Lower leg skin (tissue), 3 donors: ENCODE results near the gene CNIH3.

Experiments
- CTCF ChIP-seq, 3 donors: fragments of 450-650 bp; IDR thresholded peaks; one replicate each; pipeline ENCODE4 v1.5.1; 2016; ENCODE audit warnings: antibody characterized with exemption in 3 of 3, mild to moderate bottlenecking in 3 of 3, moderate library complexity in 2 of 3
- POLR2A ChIP-seq, 2 donors: fragments of 450-650 bp; IDR thresholded peaks; one replicate each; pipeline ENCODE4 v1.6.1; 2016 to 2017; ENCODE audit warnings: antibody characterized with exemption in 2 of 2, mild to moderate bottlenecking in 1 of 2, moderate library complexity in 1 of 2

GRCh38 chr1:224727351-224728289, 111.5 kb downstream of the CNIH3 start:
- no peak for TF ChIP-seq CTCF (IDR thresholded peaks at IDR 0.05)
- TF ChIP-seq POLR2A (IDR thresholded peaks at IDR 0.05): no peak
